HG02840 (cell line): ENCODE results near the gene ACAT1.
"Not testable (repeated sequence)": the region's sequence is repeated elsewhere in the genome, so short reads cannot be mapped to it uniquely, and the experiment has no call there.

Source experiments
- ATAC-seq: cut with Tn5 transposase; IDR thresholded peaks from one replicate; pipeline ENCODE4 v1.9.1; 2021; ENCODE audit warnings: mild to moderate bottlenecking, moderate library complexity, moderate number of reproducible peaks; ENCODE audit not compliant: unreplicated experiment, low FRiP score

Gene ACAT1

DNA sequence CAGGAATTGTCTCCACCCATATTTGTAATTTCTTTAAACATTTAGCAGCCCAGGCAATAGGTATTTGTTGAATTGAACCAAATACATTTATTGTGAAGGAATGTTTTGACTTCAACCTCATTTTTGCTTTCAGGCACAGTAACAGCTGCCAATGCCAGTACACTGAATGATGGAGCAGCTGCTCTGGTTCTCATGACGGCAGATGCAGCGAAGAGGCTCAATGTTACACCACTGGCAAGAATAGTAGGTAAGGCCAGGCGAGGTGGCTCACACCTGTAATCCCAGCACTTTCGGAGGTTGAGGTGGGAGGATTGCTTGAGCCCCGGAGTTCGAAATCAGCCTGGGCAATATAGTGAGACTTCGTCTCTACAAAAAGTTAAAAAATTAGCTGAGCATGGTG lies 20.9 kb downstream of the ACAT1 start:
- no peak for ATAC-seq

DNA sequence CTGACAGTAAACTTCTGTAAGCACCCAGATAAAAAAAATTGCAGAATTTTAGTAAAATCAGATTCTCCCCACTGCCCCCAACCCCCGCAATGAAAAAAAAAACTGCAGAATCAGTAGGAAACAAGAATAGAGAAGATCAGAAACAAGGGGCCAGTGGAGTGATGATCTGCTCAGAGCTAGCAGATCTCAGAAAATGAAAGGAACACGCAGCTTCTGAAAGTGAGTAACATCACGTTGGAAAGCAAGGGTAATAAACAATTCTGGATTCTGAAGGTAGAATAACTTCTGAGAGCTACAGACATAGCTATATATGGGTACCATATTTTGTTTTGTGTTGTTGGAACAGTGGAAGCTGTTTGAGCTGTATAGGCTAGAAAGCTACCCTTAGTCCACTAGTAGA lies 23.2 kb downstream of the ACAT1 start:
- ATAC-seq = no peak

DNA sequence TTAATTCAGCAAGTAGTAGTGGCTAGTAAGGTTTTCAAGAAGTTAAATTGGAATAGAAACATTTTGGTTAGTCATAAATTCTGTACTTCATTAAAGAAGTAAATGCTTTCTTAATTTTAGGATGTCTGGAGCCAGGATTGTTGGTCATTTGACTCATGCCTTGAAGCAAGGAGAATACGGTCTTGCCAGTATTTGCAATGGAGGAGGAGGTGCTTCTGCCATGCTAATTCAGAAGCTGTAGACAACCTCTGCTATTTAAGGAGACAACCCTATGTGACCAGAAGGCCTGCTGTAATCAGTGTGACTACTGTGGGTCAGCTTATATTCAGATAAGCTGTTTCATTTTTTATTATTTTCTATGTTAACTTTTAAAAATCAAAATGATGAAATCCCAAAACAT lies 25.8 kb downstream of the ACAT1 start:
- no peak for ATAC-seq

DNA sequence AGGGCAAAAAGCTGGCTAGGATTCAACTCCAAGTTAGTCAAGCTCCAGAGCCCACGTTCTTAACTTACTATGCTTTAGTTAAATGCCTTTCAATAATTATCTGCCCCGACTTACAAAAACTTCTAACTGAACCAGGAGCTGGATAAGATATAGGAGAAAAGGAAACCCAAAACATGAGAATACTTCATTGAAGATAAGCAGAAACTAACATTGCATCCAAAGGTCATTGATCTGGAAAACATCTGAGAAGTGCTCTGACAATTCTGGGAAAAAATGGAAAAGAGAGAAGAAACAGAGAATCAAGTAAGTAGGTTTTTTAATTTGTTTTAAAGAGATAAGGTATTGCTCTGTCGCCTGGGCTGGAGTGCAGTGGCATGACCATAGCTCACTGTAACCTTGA lies 27.2 kb downstream of the ACAT1 start:
- no peak for ATAC-seq

DNA sequence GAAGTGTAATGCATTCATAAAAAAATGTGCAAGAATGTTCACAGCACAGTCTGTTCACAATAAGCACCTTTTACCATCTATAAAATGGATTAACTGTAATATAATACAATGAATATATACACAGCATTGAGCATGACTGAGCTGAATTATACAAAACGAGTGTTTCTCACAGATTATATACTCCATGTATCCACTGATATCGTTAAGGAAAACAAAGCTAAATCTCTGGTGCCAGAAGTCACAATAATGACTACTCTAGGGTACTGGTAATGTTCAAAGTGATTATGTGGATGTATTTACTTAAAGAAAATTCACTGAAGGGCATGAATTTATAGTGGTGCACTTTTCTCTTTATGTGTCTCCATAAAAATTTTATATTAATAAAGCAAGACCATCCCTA lies 33.2 kb downstream of the ACAT1 start:
- ATAC-seq = no peak

DNA sequence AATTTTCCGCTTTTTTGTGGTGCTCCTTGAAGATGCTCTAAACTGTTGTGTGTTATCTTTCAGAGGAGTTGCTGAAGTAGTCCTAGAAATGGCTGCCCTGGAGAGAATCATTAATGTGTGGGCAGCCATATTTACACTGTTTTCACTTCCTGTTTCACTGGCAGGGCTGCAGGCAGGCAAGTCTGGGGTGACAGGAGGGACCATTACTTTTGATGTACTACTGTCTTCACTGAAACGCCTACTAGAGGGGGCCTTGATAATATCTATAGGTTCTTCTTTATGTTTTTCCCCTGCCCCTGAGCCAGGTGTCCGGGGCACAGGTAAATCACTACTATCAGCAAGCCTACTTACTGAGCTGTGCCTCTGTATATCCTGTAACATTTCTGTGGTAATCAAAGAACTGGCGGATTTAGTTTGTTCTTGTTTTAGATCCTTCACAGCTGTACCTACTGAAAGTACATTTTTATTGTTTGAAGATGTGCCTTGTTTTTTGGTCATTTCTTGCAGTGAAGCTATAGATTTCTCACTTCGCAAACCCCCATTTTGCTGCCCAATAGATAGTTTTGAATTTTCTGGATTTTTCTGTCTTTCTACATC lies 39.7 kb downstream of the ACAT1 start:
- peak; percentile 96 for ATAC-seq

DNA sequence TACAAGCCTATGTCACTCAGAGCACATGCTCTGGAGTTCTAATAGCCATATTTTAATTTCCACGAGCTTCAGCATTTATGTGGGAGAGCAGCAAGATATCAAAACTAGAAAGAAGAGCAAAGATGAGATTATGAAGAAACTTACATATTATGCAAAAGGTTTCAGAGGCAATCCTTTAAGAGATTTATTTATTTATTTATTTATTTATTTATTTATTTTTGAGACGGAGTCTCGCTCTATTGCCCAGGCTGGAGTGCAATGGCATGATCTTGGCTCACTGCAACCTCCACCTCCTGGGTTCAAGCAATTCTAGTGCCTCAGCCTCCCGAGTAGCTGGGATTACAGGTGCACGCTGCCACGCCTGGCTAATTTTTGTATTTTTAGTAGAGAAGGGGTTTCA lies 41.5 kb downstream of the ACAT1 start:
- ATAC-seq = not testable (repeated sequence)

DNA sequence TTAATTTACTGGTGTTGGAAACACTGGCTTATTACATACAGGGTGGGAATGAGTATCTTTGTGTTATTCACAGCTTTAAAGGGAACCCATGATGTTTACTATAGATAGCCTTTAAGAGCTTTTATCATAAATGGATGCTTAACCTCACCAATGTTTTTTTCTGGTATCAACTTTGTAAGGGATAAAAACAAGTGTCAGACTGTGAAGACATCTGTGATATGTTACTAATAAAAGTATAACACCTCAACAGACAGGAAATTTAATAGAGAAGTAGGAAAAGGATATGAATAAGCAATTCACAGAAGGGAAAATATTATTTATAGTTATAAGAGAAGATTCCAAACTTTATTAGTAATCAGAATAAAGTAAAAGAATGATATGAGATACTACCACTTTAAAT lies 46.3 kb downstream of the ACAT1 start:
- no peak for ATAC-seq

DNA sequence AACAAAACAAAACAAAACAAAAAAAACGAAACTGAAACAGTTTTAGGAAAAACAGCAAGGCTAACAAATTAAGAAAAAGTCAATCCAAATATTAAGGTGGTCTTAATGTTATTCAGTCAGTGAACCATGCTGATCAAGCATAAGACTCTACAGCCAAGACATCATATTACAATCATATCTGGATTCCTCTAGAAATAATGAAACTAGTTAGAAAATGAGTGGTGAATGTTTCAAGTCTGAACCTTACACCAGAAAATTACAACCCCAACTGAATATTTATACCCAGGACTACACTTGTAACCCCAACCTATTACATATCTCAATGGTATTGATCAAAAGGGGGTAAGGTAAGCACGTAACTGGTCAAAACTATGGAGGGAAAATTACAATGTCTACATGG lies 48.8 kb downstream of the ACAT1 start:
- no peak for ATAC-seq

DNA sequence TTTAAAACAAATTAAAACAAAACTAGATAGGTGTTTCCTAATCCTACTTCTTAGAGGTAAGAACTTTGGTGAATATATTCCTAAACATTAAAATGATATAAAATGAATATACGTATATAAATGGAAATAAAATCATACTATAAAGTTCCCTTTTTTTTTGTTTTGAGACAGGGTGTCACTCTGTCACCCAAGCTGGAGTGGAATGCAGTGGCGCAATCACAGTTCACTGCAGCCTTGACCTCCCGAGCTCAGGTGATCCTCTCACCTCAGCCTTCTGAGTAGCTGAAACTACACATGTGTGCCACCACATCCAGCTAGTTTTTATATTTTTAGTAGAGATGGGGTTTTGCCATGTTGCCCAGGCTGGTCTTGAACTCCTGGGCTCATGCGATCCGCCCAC lies 56.2 kb downstream of the ACAT1 start:
- no peak for ATAC-seq

DNA sequence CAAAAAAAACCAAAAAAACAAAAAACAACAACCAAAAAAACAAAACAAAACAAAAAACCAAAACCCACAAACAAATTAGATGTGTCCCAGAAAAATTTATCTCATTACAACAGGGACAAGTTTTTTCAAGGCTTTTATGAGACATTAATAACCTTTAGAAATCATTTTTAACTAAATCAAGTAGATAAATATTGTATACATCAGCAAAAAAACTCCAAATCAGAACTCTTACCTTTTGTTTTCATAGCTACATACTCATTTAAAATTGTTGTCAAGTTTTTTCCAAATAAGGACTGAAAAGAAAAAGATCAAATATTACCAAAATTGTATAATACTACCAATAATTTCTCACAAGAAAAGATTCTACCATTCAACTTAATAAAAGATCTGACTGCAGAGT lies 72.4 kb downstream of the ACAT1 start:
- ATAC-seq = no peak

DNA sequence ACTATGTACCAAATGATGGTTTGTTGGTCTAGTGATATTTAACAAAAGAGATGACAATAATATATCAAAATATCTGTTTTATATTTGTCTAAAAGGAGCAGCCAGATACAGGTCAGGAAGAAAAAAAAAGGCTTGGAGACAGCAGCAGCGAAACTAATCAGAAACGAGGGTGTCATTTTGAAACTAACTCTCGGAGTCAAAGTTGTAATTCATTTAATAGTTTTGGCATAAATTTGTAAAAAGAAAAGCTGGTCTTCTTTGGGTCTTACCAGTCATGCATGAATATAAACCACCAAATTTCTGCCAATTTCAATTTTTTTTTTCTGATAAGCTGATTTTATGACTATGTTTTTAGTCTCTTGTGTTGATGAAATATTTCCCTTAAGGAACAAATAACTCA lies 75.5 kb downstream of the ACAT1 start:
- ATAC-seq = no peak
